ENCODE measurements around the gene TAS1R3. TPM values are rescaled to one million over a fixed set of nuclear protein-coding genes. Genes with fewer than 3 reads are reported as not detected.
"Not testable (repeated sequence)": the region's sequence is repeated elsewhere in the genome, so short reads cannot be mapped to it uniquely, and the experiment has no call there.

Gene TAS1R3
- total and polyA plus RNA-seq, 2 donors (not counting 1 experiment from before 2014, with no cell fraction given), result 4.1 to 11.7 TPM

DNA sequence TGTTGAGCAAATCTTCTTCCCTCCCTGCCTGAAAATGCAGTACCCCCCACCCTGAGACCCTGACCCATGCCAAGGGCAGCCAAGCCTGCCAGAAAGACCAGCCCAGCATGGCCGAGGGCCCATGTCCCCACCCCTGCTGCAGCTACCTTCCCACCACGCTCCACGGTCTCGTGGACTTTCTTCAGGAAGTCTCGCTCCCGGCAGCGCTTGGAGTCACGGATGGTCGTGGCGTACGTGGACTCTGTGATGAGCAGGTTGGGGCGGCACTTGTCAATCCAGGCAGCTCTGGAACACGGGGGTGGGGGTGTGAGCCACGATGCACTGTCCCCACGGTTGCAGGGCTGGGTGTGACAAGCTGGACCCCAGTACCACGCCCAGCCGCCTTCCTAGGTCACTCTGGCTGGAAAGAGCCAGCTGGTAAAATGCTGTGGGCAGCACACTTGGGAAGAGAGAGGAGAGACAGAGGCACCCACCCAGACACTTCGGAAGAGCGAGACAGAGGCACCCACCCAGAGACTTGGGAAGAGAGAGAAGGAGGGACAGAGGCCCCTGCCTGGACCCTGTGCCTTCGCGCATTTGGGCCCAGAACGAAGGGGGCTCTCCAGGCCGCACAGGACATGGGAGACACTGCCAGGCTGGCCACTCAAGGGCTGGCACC, 16.3 kb upstream of the TAS1R3 start:
- Histone ChIP-seq H3K4me2 (replicated peaks; ENCODE audit: low read depth, low read length, poor library complexity, severe bottlenecking) (no peak overlapping the region), H2AFZ (ENCODE audit: insufficient read depth, low read depth, low read length, poor library complexity, severe bottlenecking) (no peak overlapping the region), H3K4me3 (ENCODE audit: control extremely low read depth in 1 of 5, extremely low read depth in 1 of 5, insufficient read depth in 1 of 5, low read depth in 2 of 5, low read length in 4 of 5) (no peak overlapping the region), H4K20me1 (ENCODE audit: control insufficient read depth, insufficient read depth, low read length, poor library complexity, severe bottlenecking) (peaks cover 18% of the 10 kb centered on the region), H3K9me3 (ENCODE audit: control extremely low read depth in 1 of 3, control insufficient read depth in 2 of 3, insufficient read depth in 1 of 3, low read length in 2 of 3) (no peaks in the 10 kb centered on the region), H3K4me1 (ENCODE audit: control insufficient read depth in 2 of 2, insufficient read depth in 2 of 2, low read length in 2 of 2) (peaks cover 0 to under 1% of the 10 kb centered on the region in 2 donors), H3K36me3 (replicated peaks in 1 of 2; ENCODE audit: control extremely low read depth in 1 of 2, control insufficient read depth in 1 of 2, extremely low read depth in 1 of 2, insufficient read depth in 2 of 2, low read length in 1 of 2) (peaks cover 0 to 50% of the 10 kb centered on the region in 2 experiments), H3K27me3 (replicated peaks in 1 of 4; ENCODE audit: control extremely low read depth in 1 of 4, control insufficient read depth in 3 of 4, insufficient read depth in 4 of 4, low read length in 3 of 4) (no peaks in the 10 kb centered on the region), H3K79me2 (ENCODE audit: control insufficient read depth, insufficient read depth, low read length) (peaks cover 13% of the 10 kb centered on the region), H3K27ac (ENCODE audit: low read length in 2 of 2) (no peak overlapping the region), H3K9ac (ENCODE audit: low read length) (no peak overlapping the region)
- TF ChIP-seq, protein P1, sequence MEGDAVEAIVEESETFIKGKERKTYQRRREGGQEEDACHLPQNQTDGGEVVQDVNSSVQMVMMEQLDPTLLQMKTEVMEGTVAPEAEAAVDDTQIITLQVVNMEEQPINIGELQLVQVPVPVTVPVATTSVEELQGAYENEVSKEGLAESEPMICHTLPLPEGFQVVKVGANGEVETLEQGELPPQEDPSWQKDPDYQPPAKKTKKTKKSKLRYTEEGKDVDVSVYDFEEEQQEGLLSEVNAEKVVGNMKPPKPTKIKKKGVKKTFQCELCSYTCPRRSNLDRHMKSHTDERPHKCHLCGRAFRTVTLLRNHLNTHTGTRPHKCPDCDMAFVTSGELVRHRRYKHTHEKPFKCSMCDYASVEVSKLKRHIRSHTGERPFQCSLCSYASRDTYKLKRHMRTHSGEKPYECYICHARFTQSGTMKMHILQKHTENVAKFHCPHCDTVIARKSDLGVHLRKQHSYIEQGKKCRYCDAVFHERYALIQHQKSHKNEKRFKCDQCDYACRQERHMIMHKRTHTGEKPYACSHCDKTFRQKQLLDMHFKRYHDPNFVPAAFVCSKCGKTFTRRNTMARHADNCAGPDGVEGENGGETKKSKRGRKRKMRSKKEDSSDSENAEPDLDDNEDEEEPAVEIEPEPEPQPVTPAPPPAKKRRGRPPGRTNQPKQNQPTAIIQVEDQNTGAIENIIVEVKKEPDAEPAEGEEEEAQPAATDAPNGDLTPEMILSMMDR (IDR thresholded peaks at IDR 0.05), result no peak
- TF ChIP-seq EZH2 (IDR thresholded peaks at IDR 0.05; ENCODE audit: borderline replicate concordance, insufficient read depth, low read depth, low read length, poor library complexity, severe bottlenecking), result no peak
- POLR2A ChIA-PET, result no interaction called here
- Mint-ChIP-seq H3K4me1 (no peaks in the 10 kb centered on the region), H3K27me3 (no peaks in the 10 kb centered on the region), H3K9me3 (ENCODE audit: insufficient read depth) (no peaks in the 10 kb centered on the region), H3K4me3 (no peak overlapping the region), H3K27ac (no peak overlapping the region)
- CTCF ChIA-PET, result no interaction called here
- ATAC-seq (ENCODE audit: low read depth) (no peak), DNase-seq (no peak)
- WGBS (ENCODE audit: insufficient coverage), result 97% methylated on average over 19 of the region's 23 CpGs
- intact Hi-C loops (cut with micrococcal nuclease), result no loop called here

DNA sequence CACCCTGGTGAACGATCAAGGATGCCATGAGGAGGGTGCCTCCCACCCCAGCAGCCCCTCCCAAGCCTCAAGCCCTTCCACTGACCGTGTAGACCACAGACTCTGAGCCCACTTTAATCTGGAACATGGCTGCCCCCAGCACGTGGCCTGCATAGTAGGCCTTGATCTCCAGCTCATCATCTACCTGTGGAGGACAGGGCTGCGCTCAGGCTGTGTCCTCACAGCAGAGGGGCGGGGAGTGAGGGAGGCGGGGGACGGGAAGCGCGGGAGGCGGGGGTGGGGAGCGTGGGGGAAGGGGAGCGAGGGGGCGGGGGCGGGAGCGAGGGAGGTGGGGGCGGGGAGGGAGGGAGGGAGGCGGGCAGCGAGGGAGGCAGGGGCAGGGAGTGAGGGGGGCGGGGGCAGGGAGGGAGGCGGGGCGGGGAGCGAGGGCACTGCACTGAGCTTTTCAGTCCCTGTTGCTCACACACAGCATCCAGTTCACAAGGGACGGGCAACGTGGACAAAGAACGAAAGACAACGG, 15.6 kb upstream of the TAS1R3 start:
- Mint-ChIP-seq H3K9me3 (ENCODE audit: insufficient read depth) (no peaks in the 10 kb centered on the region), H3K4me3 (no peak overlapping the region), H3K27me3 (no peaks in the 10 kb centered on the region), H3K27ac (no peak overlapping the region), H3K4me1 (peaks cover 2% of the 10 kb centered on the region)
- DNase-seq (no peak), ATAC-seq (ENCODE audit: low read depth) (no peak)
- no peak overlapping the region for H3K4me3 ChIP-seq (ENCODE audit: control extremely low read depth in 1 of 5, extremely low read depth in 1 of 5, insufficient read depth in 1 of 5, low read depth in 2 of 5, low read length in 4 of 5)
- H4K20me1 ChIP-seq (ENCODE audit: control insufficient read depth, insufficient read depth, low read length, poor library complexity, severe bottlenecking), result peaks cover 19% of the 10 kb centered on the region
- no peak overlapping the region for H3K27ac ChIP-seq (ENCODE audit: low read length in 2 of 2)
- no peak for TF ChIP-seq EZH2 (IDR thresholded peaks at IDR 0.05; ENCODE audit: borderline replicate concordance, insufficient read depth, low read depth, low read length, poor library complexity, severe bottlenecking)
- TF ChIP-seq, protein P1 (IDR thresholded peaks at IDR 0.05), result no peak
- intact Hi-C loops (cut with micrococcal nuclease), result no loop called here
- H3K27me3 ChIP-seq (replicated peaks in 1 of 4; ENCODE audit: control extremely low read depth in 1 of 4, control insufficient read depth in 3 of 4, insufficient read depth in 4 of 4, low read length in 3 of 4), result no peaks in the 10 kb centered on the region
- WGBS (ENCODE audit: insufficient coverage), result 92% methylated on average over 6 of the region's 26 CpGs
- H3K79me2 ChIP-seq (ENCODE audit: control insufficient read depth, insufficient read depth, low read length), result peaks cover 20% of the 10 kb centered on the region
- H3K4me1 ChIP-seq (ENCODE audit: control insufficient read depth in 2 of 2, insufficient read depth in 2 of 2, low read length in 2 of 2), result no peaks in the 10 kb centered on the region
- H2AFZ ChIP-seq (ENCODE audit: insufficient read depth, low read depth, low read length, poor library complexity, severe bottlenecking), result no peak overlapping the region
- ChIA-PET CTCF (no interaction called here), POLR2A (no interaction called here)
- H3K9ac ChIP-seq (ENCODE audit: low read length), result no peak overlapping the region
- H3K9me3 ChIP-seq (ENCODE audit: control extremely low read depth in 1 of 3, control insufficient read depth in 2 of 3, insufficient read depth in 1 of 3, low read length in 2 of 3), result no peaks in the 10 kb centered on the region
- H3K4me2 ChIP-seq (replicated peaks; ENCODE audit: low read depth, low read length, poor library complexity, severe bottlenecking), result no peak overlapping the region
- H3K36me3 ChIP-seq (replicated peaks in 1 of 2; ENCODE audit: control extremely low read depth in 1 of 2, control insufficient read depth in 1 of 2, extremely low read depth in 1 of 2, insufficient read depth in 2 of 2, low read length in 1 of 2), result peaks cover 0 to 55% of the 10 kb centered on the region in 2 experiments

DNA sequence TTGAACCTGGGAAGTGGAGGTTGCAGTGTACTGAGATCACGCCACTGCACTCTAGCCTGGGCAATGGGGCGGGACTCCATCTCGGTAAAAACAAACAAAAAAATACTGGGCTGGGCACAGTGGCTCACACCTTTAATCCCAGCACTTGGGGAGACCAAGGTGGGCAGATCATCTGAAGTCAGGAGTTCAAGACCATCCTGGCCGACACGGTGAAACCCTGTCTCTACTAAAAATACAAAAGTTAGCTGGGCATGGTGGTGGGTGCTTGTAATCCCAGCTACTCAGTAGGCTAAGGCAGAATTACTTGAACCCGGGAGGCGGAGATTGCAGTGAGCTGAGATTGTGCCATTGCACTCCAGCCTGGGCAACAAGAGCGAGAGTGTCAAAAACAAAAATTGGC, 14.9 kb upstream of the TAS1R3 start:
- intact Hi-C loops (cut with micrococcal nuclease); H3K4me1 Mint-ChIP-seq; H3K4me3 ChIP-seq (ENCODE audit: control extremely low read depth in 1 of 5, extremely low read depth in 1 of 5, insufficient read depth in 1 of 5, low read depth in 2 of 5, low read length in 4 of 5); DNase-seq; H3K9ac ChIP-seq (ENCODE audit: low read length); H3K4me3 Mint-ChIP-seq; POLR2A ChIA-PET; H3K4me2 ChIP-seq (replicated peaks; ENCODE audit: low read depth, low read length, poor library complexity, severe bottlenecking); H3K27ac ChIP-seq (ENCODE audit: low read length in 2 of 2); H3K27me3 ChIP-seq (replicated peaks in 1 of 4; ENCODE audit: control extremely low read depth in 1 of 4, control insufficient read depth in 3 of 4, insufficient read depth in 4 of 4, low read length in 3 of 4); H3K27me3 Mint-ChIP-seq; H2AFZ ChIP-seq (ENCODE audit: insufficient read depth, low read depth, low read length, poor library complexity, severe bottlenecking); H3K4me1 ChIP-seq (ENCODE audit: control insufficient read depth in 2 of 2, insufficient read depth in 2 of 2, low read length in 2 of 2); H3K27ac Mint-ChIP-seq; H3K9me3 ChIP-seq (ENCODE audit: control extremely low read depth in 1 of 3, control insufficient read depth in 2 of 3, insufficient read depth in 1 of 3, low read length in 2 of 3); CTCF ChIA-PET; H3K9me3 Mint-ChIP-seq (ENCODE audit: insufficient read depth); ATAC-seq (ENCODE audit: low read depth): not testable (repeated sequence)
- H3K36me3 ChIP-seq (replicated peaks in 1 of 2; ENCODE audit: control extremely low read depth in 1 of 2, control insufficient read depth in 1 of 2, extremely low read depth in 1 of 2, insufficient read depth in 2 of 2, low read length in 1 of 2), result peaks cover 0 to 53% of the 10 kb centered on the region in 2 experiments
- peaks cover 26% of the 10 kb centered on the region for H4K20me1 ChIP-seq (ENCODE audit: control insufficient read depth, insufficient read depth, low read length, poor library complexity, severe bottlenecking)
- 95% methylated on average over 5 of the region's 8 CpGs for WGBS (ENCODE audit: insufficient coverage)
- peaks cover 27% of the 10 kb centered on the region for H3K79me2 ChIP-seq (ENCODE audit: control insufficient read depth, insufficient read depth, low read length)
